ENCODE data around the gene PGBD4.
"Not testable (repeated sequence)": the region's sequence is repeated elsewhere in the genome, so short reads cannot be mapped to it uniquely, and the experiment has no call there.

Gene PGBD4

DNA sequence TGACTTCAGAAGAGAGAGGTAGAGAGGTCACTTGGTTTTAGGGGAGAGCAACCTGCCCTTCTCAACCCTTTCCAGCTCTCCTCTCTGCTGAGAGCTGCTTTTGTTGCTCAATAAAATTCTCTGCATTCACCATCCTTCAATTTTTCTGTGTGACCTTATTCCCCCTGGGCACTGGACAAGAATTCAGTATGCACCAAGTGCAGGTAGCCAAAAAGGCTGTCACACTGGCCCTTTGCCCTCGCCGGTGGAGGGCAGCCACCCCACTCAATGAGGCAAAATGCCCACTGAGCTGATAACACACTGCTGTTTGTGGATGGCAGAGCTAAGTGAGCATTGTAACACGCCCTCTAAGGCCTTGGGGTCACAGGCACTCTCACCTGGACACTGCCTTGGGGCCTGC lies 12.9 kb downstream of the PGBD4 start:
- DNase-seq: no peak

DNA sequence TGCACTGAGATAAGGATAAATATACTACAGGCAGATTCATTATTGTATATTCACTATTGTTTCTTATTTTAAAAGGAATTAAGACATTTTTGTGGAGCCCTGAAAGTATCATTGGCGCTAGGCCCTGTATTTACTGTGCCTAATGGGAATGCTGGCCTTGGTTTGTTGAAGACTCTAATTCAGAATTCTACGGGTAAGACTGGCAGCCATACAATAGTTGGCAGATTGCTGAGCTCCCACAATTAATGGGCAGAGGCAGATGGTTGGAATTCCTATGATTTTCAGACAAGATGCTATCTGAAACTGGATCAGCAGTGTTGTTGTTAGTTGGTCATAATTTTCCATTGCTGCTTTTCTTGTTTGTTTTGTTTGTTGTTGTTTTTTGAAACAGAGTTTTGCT lies 14.7 kb downstream of the PGBD4 start:
- DNase-seq: no peak

DNA sequence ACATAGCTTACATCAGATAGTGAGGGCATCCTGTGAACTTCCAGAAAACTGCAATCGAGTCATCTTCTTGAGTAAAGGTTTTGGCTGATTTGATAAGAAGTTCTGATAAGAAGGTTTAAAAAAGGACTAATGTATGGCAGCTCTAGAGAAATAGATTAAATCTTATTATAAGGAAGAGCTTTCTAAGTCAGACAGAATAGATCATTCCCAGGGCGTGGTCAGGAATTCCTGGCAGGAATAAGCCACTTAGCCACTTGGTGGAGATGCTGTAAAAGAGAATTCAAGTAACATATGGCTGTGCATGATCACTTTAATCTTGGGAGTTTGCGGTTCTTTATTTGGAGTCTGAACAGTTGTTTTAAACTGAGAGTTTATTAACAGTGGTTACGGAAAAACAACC lies 17.4 kb downstream of the PGBD4 start:
- no peak for DNase-seq

DNA sequence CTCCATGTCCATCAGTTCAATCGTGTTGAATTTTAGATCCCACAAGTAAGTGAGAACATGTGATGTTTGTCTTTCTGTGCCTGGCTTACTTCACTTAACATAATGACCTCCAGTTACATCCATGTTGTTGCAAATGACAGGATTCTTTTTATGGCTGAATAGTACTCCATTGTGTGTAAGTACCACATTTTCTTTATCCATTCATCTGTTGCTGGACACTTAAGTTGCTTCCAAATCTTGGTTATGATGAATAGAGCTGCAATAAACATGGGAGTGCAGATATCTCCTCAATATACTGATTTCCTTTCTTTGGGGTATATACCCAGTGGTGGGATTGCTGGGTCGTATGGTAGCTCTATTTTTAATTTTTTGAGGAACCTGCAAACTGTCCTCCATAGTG lies 18.5 kb downstream of the PGBD4 start:
- not testable (repeated sequence) for DNase-seq

DNA sequence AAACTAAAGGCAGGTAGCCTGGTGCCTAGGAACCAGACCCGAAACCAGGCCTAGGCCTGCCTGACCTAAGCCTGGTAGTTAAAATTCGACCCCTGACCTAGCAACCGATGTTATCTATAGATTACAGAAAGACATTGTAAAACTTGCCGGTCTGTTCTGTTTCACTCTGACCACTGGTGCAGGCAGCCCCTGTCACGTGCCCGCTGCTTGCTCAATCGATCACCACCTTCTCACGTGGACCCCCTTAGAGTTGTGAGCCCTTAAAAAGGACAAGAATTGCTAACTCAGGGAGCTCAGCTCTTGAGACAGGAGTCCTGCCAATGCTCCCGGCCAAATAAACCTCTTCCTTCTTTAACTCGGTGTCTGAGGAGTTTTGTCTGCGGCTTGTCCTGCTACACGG lies 19.9 kb downstream of the PGBD4 start:
- not testable (repeated sequence) for DNase-seq

DNA sequence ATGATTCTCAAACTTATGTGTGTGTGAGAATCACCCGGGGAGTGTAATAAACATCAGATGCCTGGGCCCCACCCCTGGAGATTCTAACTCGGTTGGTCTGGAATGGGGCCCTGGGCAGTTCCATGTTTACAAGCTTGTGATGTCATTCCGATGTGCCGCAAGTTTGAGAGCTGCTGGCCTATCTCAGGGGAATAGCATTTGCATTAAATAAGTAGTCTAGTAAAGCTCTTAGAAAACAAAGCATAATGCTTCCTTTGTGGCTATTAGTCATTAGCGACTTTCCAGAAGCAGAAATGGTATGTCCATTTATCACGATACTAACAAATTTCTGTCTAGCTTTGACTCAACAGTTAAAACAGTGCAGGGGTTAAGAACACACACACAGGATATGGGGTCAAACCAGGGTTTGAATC lies 20.9 kb downstream of the PGBD4 start:
- no peak for DNase-seq

DNA sequence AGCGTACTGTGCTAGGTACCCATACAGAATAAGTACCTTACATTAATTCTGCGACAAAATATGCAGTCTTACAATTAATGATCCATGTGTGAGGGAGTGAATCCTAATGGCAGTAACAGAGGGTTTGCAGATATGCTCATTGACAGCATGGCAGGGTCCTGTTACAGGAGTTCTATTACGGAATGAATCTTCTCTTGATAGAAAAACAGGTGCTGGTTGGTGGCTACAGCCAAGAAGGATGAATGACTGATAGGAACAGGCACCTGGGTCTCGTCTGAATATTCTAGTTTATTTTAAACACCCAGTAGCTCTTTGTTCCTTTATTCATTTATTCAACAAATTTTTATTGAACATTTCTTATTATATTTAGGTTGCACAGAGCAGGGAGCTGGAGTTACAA lies 22.8 kb downstream of the PGBD4 start:
- DNase-seq: no peak

DNA sequence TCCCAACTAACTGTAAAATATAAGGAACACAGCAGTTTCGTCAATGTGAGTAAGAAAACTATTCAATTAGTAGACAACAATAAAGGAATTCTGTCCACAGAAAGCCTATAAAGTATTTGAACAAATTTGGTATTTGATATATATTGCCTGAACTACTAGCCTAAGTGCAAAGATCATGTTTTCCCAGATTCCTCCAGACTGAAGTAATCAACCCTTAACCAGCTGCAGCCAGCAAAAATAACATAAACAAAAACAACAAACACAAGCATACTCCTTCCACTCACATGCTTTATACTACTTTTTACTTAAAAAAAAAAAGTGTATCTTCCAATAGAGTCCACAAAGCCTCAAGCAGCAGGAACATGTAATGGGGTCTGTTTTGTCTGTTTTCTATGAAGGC lies 24.1 kb downstream of the PGBD4 start:
- DNase-seq: no peak

DNA sequence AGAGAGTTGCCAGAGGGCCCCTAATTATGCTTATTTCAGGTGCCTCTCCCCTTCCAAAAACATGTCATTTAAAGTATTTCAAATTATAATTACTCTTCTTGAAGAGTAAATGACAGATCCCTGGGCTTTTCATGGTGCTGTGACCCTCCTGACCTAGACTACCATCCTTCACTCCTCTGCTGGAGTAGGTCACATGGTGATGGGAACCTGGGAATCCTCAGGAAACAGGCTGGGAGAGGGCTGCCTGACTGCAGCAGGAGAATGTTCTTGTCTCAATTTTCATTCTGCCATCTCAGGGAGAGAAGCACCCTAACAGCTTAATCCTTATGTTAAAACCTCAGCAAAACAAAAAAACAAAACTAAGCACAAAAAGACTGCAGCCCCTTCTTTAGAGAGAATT lies 24.6 kb downstream of the PGBD4 start:
- no peak for DNase-seq

DNA sequence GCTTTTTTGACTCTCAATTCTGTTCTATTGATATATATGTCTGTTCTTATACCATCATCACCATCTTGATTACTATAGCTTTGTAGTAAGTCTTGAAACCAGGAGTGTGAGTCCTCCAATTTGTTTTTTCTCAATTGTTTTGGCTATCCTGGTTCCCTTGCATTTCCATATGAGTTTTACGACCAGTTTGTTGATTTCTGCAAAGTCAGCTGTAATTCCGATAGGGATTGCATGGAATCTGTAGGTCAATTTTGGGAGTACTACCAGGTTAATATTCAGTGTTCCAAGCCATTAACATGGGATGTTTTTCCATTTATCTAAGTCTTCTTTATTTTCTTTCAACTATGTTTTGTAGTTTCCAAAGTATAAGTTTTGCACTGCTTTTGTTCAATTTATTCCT lies 27.0 kb downstream of the PGBD4 start:
- no peak for DNase-seq

DNA sequence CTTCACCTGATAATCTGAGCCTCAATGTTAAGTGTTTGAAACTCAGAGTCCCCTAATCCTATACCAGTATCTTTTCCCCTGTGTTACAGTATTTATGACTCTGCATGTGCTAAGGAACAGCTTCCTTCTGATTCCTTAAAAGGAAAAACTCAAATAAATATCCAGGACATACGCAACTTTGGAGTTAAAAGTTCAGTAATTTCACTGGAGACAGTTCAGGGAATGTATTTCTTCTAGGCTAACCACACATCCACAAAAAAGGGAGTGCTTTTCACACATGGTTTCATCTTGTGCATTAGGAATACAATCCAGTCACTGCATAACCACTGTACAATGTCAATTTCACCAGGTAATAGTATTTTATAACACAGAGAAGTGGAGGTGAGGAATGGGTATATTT lies 31.0 kb downstream of the PGBD4 start:
- DNase-seq: no peak

DNA sequence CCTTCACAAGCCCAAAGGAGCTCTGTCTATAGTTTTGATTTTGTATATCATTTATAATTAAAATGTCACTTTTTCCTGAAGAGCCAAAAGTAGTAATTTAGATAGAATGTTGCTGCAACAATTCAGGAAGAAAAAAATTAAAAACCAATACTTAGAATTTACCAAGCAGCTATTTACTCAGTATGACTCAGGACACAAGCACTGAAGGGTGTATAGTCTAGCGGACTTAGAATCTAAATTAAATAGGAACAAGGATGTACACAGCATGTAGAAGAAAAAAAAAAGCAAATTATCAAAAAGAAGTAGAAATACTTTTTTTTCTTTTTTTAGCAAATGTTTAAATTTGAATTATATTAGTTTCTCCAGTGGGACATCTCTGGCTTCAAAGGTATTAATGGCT lies 31.6 kb downstream of the PGBD4 start:
- DNase-seq: no peak

DNA sequence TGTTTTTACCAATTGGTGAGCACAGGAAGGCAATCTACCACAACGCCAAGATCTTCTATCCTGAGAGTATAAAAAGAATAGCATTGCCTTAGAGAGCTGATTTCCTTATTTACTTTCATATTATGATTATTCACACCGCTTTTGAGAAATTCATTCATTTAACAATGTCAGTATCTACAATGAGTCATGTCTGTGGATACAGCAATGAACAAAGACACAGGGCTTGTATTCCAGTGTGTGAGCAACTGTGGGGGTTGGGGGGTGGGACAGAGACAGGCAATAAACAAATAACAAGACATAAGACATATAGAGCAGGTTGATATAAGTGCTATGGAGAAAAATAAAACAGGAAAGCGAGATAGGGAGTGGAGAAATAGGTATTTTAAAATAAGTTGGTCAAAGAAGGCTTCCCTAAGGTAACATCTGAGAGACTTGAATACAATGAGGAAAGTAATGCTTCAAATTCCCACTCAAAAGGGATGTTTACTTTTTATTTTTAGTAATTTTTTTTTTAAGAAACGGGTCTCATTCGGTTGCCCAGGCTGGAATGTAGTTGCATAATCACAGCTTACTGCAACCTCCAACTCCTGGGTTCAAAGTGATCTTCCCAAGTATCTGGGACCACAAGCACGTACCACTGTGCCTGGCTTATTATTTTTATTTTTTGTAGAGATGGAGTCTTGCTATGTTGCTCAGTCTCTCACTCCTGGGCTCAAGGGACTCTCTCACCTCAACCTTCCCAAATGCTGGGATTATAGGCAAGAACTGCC lies 45.7 kb downstream of the PGBD4 start:
- DNase-seq: no peak

DNA sequence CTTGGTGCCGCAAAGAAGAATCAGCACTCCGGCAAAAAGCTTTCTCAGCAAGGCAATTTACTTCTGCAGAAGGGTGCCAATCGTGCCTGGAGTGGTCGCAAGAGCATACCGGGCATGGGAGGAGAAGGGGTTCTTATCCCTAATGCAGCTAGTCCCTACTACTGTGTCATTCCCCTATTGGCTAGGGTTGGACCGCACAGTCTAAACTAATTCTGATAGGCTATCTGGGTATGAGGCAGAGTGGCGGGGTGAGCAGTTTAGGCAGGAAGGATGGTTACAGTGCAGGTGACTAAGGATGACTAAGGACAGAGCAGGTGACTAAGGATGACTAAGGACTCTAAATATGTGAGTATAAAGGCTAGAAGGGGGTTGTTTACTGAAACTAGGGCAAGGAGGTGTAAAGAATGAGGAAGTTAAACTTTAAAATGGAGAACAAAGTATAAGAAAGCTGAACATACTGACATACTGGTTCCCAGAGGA lies 52.9 kb downstream of the PGBD4 start:
- DNase-seq: no peak

DNA sequence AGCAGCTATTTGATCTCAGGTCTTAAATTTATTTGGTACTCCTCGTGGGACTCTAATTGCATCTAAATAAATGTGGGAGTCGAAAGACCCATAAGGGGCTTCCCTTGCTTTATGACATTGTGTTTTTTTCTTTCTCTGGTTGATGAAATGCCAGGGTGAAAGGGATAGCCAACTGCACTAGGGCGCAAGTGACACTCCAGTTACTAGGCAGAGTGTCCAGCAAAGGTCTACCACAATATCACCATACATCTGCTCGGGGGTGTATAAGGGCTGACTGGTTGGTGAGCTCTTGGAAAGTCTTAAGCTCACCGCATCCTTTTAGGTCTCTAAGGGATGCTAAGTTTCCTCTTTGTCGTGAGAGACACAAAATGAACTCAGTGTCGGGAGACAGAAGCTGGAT lies 54.0 kb downstream of the PGBD4 start:
- DNase-seq: no peak
